ENCODE data around the gene C1QTNF6.

DNA sequence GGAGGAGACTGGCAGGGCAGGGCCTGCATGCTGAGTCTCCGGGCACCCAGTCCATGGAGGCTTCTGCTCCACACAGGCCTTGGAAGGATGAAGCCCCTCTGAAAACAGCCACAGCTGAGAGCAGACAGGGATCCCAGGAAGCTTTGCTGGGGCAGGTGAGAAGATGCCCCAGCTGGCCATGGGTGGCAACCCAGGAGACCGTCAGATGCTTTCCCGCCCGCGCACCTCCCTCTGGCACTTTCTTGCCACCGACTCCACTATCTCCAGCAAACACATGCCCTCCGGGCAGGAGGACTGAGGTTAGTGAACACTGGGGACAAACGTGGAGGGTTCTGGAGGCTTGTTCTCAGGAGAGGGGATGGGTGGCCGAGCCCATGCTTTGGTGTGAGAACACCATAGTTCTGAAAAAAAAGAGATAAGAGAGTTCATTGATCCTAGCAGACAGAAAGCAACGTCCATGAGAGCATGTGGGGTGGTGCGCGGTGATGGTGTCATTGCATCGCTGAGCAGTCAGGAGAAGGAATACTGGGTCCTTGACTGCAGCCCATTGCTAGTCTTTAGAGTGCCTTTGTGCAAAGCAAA is 2.3 kb downstream of the C1QTNF6 start:
- TF ChIP-seq, protein P1, sequence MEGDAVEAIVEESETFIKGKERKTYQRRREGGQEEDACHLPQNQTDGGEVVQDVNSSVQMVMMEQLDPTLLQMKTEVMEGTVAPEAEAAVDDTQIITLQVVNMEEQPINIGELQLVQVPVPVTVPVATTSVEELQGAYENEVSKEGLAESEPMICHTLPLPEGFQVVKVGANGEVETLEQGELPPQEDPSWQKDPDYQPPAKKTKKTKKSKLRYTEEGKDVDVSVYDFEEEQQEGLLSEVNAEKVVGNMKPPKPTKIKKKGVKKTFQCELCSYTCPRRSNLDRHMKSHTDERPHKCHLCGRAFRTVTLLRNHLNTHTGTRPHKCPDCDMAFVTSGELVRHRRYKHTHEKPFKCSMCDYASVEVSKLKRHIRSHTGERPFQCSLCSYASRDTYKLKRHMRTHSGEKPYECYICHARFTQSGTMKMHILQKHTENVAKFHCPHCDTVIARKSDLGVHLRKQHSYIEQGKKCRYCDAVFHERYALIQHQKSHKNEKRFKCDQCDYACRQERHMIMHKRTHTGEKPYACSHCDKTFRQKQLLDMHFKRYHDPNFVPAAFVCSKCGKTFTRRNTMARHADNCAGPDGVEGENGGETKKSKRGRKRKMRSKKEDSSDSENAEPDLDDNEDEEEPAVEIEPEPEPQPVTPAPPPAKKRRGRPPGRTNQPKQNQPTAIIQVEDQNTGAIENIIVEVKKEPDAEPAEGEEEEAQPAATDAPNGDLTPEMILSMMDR (IDR thresholded peaks at IDR 0.05), result no peak
- TF ChIP-seq POLR2AphosphoS5 (IDR thresholded peaks at IDR 0.05) (no peak), EP300 (IDR thresholded peaks at IDR 0.05) (no peak)
